HG03565 (cell line): ENCODE results near the gene DUS1L.

Experiments
- ATAC-seq: cut with Tn5 transposase; IDR thresholded peaks from one replicate; pipeline ENCODE4 v1.9.1; 2021; ENCODE audit warnings: mild to moderate bottlenecking, moderate library complexity; ENCODE audit not compliant: unreplicated experiment

The DUS1L gene

DNA sequence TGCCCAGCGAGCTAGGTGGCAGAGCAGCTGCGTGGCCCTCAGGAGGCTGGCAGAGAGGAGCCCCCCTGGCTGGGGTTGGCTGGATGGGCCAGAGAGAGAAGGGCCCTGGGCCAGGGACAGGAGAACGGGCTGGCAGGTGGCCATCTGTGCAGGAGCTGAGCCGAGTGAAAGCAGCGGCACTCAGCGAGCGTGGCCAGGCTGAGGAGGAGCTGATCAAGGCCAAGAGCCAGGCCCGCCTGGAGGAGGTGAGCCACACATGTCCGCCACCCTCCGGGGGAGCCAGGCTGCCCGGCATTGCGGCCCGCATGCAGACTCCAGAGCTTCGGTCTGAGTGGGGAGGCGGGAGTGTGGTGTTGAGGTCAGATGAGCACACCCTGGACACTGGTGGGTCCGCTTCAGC, 36.2 kb downstream of the DUS1L start:
- no peak for ATAC-seq

GRCh38 chr17:82028966-82029365, 36.6 kb downstream of the DUS1L start:
- ATAC-seq = no peak

DNA sequence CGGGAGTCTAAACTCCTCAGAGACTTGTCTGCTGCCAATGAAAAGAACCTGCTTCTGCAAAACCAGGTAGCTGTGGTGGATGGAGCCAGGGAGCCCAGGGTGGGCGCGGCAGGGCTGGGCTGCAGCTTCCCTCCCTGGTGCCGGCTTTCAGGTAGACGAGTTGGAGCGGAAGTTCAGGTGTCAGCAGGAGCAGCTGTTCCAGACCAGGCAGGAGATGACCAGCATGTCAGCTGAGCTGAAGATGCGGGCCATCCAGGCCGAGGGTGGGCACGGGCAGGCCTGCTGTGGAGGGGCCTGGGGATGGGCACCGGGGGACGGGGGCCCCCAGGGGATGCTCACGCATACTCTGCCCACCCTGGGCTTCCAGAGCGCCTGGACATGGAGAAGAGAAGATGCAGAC, 37.4 kb downstream of the DUS1L start:
- no peak for ATAC-seq

GRCh38 chr17:82025401-82026107, 40.0 kb downstream of the DUS1L start:
- no peak for ATAC-seq

GRCh38 chr17:82024859-82025258, 40.7 kb downstream of the DUS1L start:
- ATAC-seq = no peak

- ATAC-seq = peak; percentile 7
Observed at GRCh38 chr17:82023447-82024241, 42.0 kb downstream of the DUS1L start.

GRCh38 chr17:82022981-82023446, 42.6 kb downstream of the DUS1L start, which contains the start of gene LRRC45:
Gene LRRC45 (plus strand): TSS chr17:82023305. CDS start chr17:82023644, 339 bp downstream.
- peak; percentile 71 for ATAC-seq

DNA sequence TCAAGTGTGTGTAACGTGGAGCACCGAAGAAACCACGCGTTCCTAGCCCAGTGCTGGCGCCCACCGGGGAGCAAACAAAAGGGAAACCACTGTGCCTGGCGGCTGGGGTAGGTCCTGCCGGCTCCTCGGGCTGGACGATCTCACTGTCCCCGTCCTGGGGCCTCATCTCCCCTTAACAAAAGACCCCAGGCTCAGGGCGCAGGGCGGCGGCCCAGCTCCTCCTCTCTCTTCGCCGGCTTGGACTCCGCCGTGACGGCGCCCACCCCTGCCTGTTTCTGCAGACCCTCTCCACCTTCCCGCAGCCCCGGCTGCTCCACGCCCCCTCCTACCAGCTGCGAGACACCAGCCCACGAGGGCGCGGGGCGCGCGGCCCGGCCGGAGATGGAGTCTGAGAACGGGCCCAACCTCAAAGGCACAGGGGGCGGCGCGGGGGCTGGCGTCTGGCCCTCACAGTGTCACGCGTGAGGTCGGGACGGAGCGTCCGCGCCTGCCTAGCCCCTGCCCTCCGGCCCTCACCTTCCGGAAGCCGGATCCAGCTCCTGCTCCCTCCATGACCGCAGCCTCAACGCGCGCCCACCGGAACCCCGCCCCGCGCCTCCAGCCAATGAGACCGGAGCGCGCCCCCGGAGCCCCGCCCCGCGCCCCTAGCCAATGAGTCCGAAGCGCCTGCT, 43.2 kb downstream of the DUS1L start, which contains the start of gene CENPX:
TSS of gene CENPX (minus strand) at position 569 of the 671 bp plus-strand sequence. CDS start at position 552, 17 bp downstream.
- ATAC-seq = peak; percentile 9

DNA sequence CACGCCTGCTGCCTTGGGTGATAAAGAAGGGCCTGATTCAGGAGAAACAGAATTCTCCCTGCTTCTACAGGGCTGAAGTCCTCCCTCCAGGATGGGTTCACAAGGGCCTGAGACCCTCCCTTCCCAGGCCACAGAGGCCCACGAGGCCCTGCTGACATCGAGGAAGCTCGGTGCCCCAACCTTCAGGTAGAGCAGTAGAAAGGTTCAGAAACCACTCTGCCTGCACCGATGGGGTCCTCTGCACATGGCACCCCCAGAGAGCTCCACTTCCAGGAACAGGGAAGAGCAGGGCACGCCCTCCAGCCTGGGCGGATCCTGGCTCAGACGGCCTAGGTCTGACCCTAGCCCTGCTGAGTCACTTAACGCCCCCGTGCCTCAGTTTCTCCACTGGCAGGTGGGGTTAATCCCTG, 43.7 kb downstream of the DUS1L start:
- no peak for ATAC-seq

GRCh38 chr17:82021107-82021899, 44.3 kb downstream of the DUS1L start:
- ATAC-seq = no peak

- no peak for ATAC-seq
Observed at GRCh38 chr17:82020572-82021106, 45.0 kb downstream of the DUS1L start.

- no peak for ATAC-seq
Observed at GRCh38 chr17:82019690-82020571, 45.7 kb downstream of the DUS1L start.

GRCh38 chr17:82018989-82019689, 46.5 kb downstream of the DUS1L start:
- ATAC-seq = no peak

- no peak for ATAC-seq
Observed at GRCh38 chr17:82018152-82018988, 47.2 kb downstream of the DUS1L start.

- ATAC-seq = no peak
Observed at GRCh38 chr17:82017612-82018151, 47.9 kb downstream of the DUS1L start.

- ATAC-seq = no peak
Observed at GRCh38 chr17:82016875-82017459, 48.6 kb downstream of the DUS1L start.
